Liver (tissue), 5 donors: ENCODE data around the gene MST1R. TPM values are rescaled to one million over a fixed set of nuclear protein-coding genes. Genes with fewer than 3 reads are reported as not detected.

Experiments used
- polyA plus RNA-seq, 2 donors: library from polyadenylated mRNA; stranded (reverse) in 1 of 2; unstranded in 1 of 2; fragments of 200-250 nt in 1 of 2; fragments of >200 nt in 1 of 2; fragmentation: Nextera tagmentation in 1 of 2; extraction: Ambion mirVana in 1 of 2; gene quantifications; one replicate each; pipeline versions ENCODE4 v1.2.1 to v1.2.3, GENCODE V29; 2013 to 2015
- small RNA-seq: library from RNA; depleted of rRNA; stranded (forward); fragments of <200 nt; gene quantifications from one replicate; pipeline ENCODE3, GENCODE V24; 2014
- total RNA-seq, 2 donors: library from RNA; depleted of rRNA; stranded (reverse); fragments of >200 nt; gene quantifications; one replicate each; pipeline ENCODE4 v1.2.3, GENCODE V29; 2014
- donor health status: healthy.
- donor health status: healthy.
- donor health status: healthy.

MST1R gene
- total and polyA plus RNA-seq, 4 donors: 0.10 to 0.56 (median 0.33) TPM

Small RNA genes lying within 50 kb of the gene (small RNA-seq; reads per million reads assigned to genes)
- not detected for gene RN7SL217P

Other genes with a start within 250 kb of the MST1R start
- 10 to 100 TPM; 91.3 to 94.1 TPM for gene APEH, start 229.5 kb downstream of the MST1R start, total RNA-seq
- 10 to 100 TPM; 65.1 to 83.8 TPM for gene APEH, start 229.5 kb downstream of the MST1R start, polyA plus RNA-seq
- gene MST1, start 214.4 kb downstream of the MST1R start, total RNA-seq: 100 to 1,000 TPM; 262 to 551 TPM
- gene MST1, start 214.4 kb downstream of the MST1R start, polyA plus RNA-seq: 100 to 1,000 TPM; 509 to 634 TPM
- 100 to 1,000 TPM in 1 of 2 donors, 10 to 100 TPM in 1; 44.0 to 104 TPM for gene RNF123, start 214.3 kb downstream of the MST1R start, total RNA-seq
- 10 to 100 TPM; 34.3 to 36.4 TPM for gene RNF123, start 214.3 kb downstream of the MST1R start, polyA plus RNA-seq
- not detected for gene AMIGO3, start 184.2 kb downstream of the MST1R start, total RNA-seq
- gene AMIGO3, start 184.2 kb downstream of the MST1R start, polyA plus RNA-seq: 1 to 10 TPM in 1 of 2 donors, under 1 TPM in 1; 0.11 to 1.1 TPM
- 10 to 100 TPM; 12.6 to 57.7 TPM for gene GMPPB, start 179.9 kb downstream of the MST1R start, total RNA-seq
- 10 to 100 TPM; 13.4 to 57.8 TPM for gene GMPPB, start 179.9 kb downstream of the MST1R start, polyA plus RNA-seq
- gene IP6K1, start 117.3 kb downstream of the MST1R start, total RNA-seq: 10 to 100 TPM; 22.9 to 32.3 TPM
- 10 to 100 TPM in 1 of 2 donors, 1 to 10 TPM in 1; 6.6 to 13.2 TPM for gene IP6K1, start 117.3 kb downstream of the MST1R start, polyA plus RNA-seq
- not detected for gene CDHR4, start 104.0 kb downstream of the MST1R start, total RNA-seq
- not detected for gene CDHR4, start 104.0 kb downstream of the MST1R start, polyA plus RNA-seq
- 1 to 10 TPM in 1 of 2 donors, under 1 TPM in 1; 0.84 to 4.2 TPM for gene INKA1, start 100.6 kb downstream of the MST1R start, total RNA-seq
- 1 to 10 TPM; 1.2 TPM for gene INKA1, start 100.6 kb downstream of the MST1R start, polyA plus RNA-seq
- gene UBA7, start 89.9 kb downstream of the MST1R start, total RNA-seq: 10 to 100 TPM; 15.8 to 29.5 TPM
- gene UBA7, start 89.9 kb downstream of the MST1R start, polyA plus RNA-seq: 10 to 100 TPM; 14.6 TPM
- gene TRAIP, start 47.3 kb downstream of the MST1R start, total RNA-seq: 1 to 10 TPM in 1 of 2 donors, under 1 TPM in 1; 0.42 to 7.9 TPM
- gene TRAIP, start 47.3 kb downstream of the MST1R start, polyA plus RNA-seq: under 1 TPM; 0.47 to 0.81 TPM
- gene CAMKV, start 34.0 kb downstream of the MST1R start, total RNA-seq: not detected
- not detected for gene CAMKV, start 34.0 kb downstream of the MST1R start, polyA plus RNA-seq
- gene MON1A, start 25.9 kb upstream of the MST1R start, total RNA-seq: 1 to 10 TPM; 4.6 to 9.0 TPM
- 1 to 10 TPM; 7.4 to 9.5 TPM for gene MON1A, start 25.9 kb upstream of the MST1R start, polyA plus RNA-seq
- 10 to 100 TPM; 18.1 to 59.2 TPM for gene RBM6, start 36.3 kb upstream of the MST1R start, total RNA-seq
- 10 to 100 TPM; 10.9 to 57.0 TPM for gene RBM6, start 36.3 kb upstream of the MST1R start, polyA plus RNA-seq
- 100 to 1,000 TPM in 1 of 2 donors, 10 to 100 TPM in 1; 94.0 to 142 TPM for gene RBM5, start 185.0 kb upstream of the MST1R start, total RNA-seq
- gene RBM5, start 185.0 kb upstream of the MST1R start, polyA plus RNA-seq: 10 to 100 TPM; 21.2 to 34.5 TPM